SK-N-SH treated with all-trans-retinoic acid at 6 μM for 48 hours (cell line): Measurements from ENCODE around the gene C15orf40.

Experiments used
- ARNTL ChIP-seq: fragments of 450-650 bp; formaldehyde crosslinking; IDR thresholded peaks from 2 replicates; pipeline ENCODE4 v1.5.0; 2020; ENCODE audit warnings: low read depth, mild to moderate bottlenecking, moderate library complexity, borderline replicate concordance
- CSDC2 ChIP-seq: fragments of 250-450 bp; sonication (Bioruptor Pico); IDR thresholded peaks from 2 replicates; pipeline ENCODE4 v1.5.0; 2020; ENCODE audit warnings: mild to moderate bottlenecking, moderate library complexity
- ISL1 ChIP-seq: fragments of 250-450 bp; sonication (Bioruptor Pico); IDR thresholded peaks from 2 replicates; pipeline ENCODE4 v2.1.2; 2022; ENCODE audit warnings: mild to moderate bottlenecking, moderate library complexity
- PPARA ChIP-seq: fragments of 250-450 bp; sonication (Bioruptor Pico); IDR thresholded peaks from 2 replicates; pipeline ENCODE4 v1.5.0; 2020; ENCODE audit warnings: mild to moderate bottlenecking, borderline replicate concordance
- SNAI2 ChIP-seq: fragments of 250-450 bp; sonication (Bioruptor Pico); IDR thresholded peaks from 2 replicates; pipeline ENCODE4 v1.5.0; 2020; ENCODE audit warnings: mild to moderate bottlenecking, moderate library complexity
- ZC3H10 ChIP-seq: fragments of 250-450 bp; sonication (Bioruptor Pico); IDR thresholded peaks from 2 replicates; pipeline ENCODE4 v1.5.1; 2021; ENCODE audit warnings: mild to moderate bottlenecking, moderate library complexity
- ZFP30 ChIP-seq: fragments of 450-650 bp; formaldehyde crosslinking; IDR thresholded peaks from 2 replicates; pipeline ENCODE4 v1.5.0; 2022; ENCODE audit warnings: mild to moderate bottlenecking, moderate library complexity

DNA sequence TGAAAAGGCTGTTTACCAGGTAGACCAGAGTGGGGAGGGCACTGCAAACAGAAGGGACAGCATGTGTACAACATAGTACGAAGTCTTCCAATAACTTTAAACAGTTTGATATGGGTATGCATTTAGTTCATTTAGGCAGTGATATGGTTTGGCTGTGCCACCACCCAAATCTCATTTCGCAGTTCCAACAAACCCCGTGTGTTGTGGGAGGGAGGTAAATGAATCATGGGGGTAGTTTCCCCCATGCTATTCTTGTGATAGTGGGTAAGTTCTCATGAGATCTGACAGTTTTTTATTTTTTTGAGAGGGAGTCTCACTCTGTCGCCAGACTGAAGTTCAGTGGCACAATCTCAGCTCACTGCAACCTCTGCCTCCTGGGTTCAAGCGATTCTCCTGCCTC lies 33.0 kb downstream of the C15orf40 start:
- TF ChIP-seq ISL1 (CRISPR knock-in tag) (no peak), SNAI2 (CRISPR knock-in tag) (no peak), ZFP30 (no peak), CSDC2 (no peak), ARNTL (CRISPR knock-in tag) (no peak), ZC3H10 (CRISPR knock-in tag) (no peak), PPARA (CRISPR knock-in tag) (no peak)
